H1 (cell line): Measurements from ENCODE around the gene MGAT5. TPM values are rescaled to one million over a fixed set of nuclear protein-coding genes. Genes with fewer than 3 reads are reported as not detected.

Source experiments
- CTCF ChIA-PET: fragments of 300-600 bp; sonication (Branson Sonifier 250); formaldehyde crosslinking; loops from one replicate; lab custom pipeline; 2021; ENCODE audit not compliant: partially characterized antibody; lab: Charles Lee
- POLR2A ChIA-PET: fragments of 300-600 bp; sonication (Branson Sonifier 250); formaldehyde crosslinking; loops from one replicate; lab custom pipeline; 2021; ENCODE audit warnings: inconsistent platforms; ENCODE audit not compliant: partially characterized antibody; lab: Charles Lee
- DNase-seq, 2 experiments: peaks; one replicate each; pipeline versions ENCODE4 v3.0.0 to v3.0.0-alpha.2; 2010 to 2022; ENCODE audit warnings: low spot score in 2 of 2, low read depth in 1 of 2, mixed read lengths in 1 of 2
- FAIRE-seq: peaks from 2 replicates; lab custom pipeline; 2011; peaks lifted over from hg19 to GRCh38; lab: Jason Lieb, UNC
- H2AFZ ChIP-seq: 2 replicates; pipeline ENCODE4 v1.8.1; 2012; ENCODE audit warnings: low read length, inconsistent platforms
- H2AK5ac ChIP-seq: 2 replicates; pipeline ENCODE4 v1.6.1; 2013; ENCODE audit warnings: low read depth, low read length
- H2BK120ac ChIP-seq: replicated peaks from 2 replicates; pipeline ENCODE3; 2013; ENCODE audit warnings: low read depth, low read length, inconsistent platforms
- H2BK12ac ChIP-seq: 2 replicates; pipeline ENCODE4 v1.6.1; 2013; ENCODE audit warnings: low read depth, low read length
- H2BK15ac ChIP-seq: 2 replicates; pipeline ENCODE4 v1.6.1; 2013; ENCODE audit warnings: low read length
- H2BK20ac ChIP-seq: 2 replicates; pipeline ENCODE4 v1.6.1; 2013; ENCODE audit warnings: low read length
- H2BK5ac ChIP-seq: 2 replicates; pipeline ENCODE4 v1.6.1; 2013; ENCODE audit warnings: low read depth, low read length
- H3K14ac ChIP-seq: 2 replicates; pipeline ENCODE4 v1.6.1; 2013; ENCODE audit warnings: inconsistent platforms; ENCODE audit not compliant: insufficient read length
- H3K18ac ChIP-seq: 2 replicates; pipeline ENCODE4 v1.6.1; 2013; ENCODE audit warnings: low read length; ENCODE audit errors: extremely low read depth
- H3K23ac ChIP-seq: 2 replicates; pipeline ENCODE4 v1.6.1; 2013; ENCODE audit warnings: inconsistent platforms; ENCODE audit not compliant: insufficient read length
- H3K23me2 ChIP-seq: 2 replicates; pipeline ENCODE4 v1.6.1; 2013; ENCODE audit warnings: low read depth, low read length
- H3K27ac ChIP-seq: 2 replicates; pipeline ENCODE4 v1.6.1; 2011; ENCODE audit warnings: low read depth, low read length, inconsistent platforms
- H3K27me3 ChIP-seq, 4 experiments: replicated peaks in 1 of 4; 1 replicate in 1 of 4; 2 replicates in 3 of 4; pipeline versions ENCODE4 v1.6.1 to v1.8.1; 2011 to 2013; ENCODE audit warnings: low read length in 3 of 4, mild to moderate bottlenecking in 3 of 4, inconsistent platforms in 2 of 4, mixed read lengths in 2 of 4, moderate library complexity in 1 of 4; ENCODE audit not compliant: control insufficient read depth in 3 of 4, insufficient read depth in 3 of 4; ENCODE audit errors: extremely low read depth in 1 of 4
- H3K36me3 ChIP-seq, 4 experiments: 2 replicates each; pipeline versions ENCODE4 v1.6.1 to v1.8.1; 2011 to 2013; ENCODE audit warnings: mild to moderate bottlenecking in 4 of 4, low read length in 3 of 4, moderate library complexity in 2 of 4, control low read depth in 1 of 4, inconsistent platforms in 1 of 4; ENCODE audit not compliant: insufficient read depth in 4 of 4, control insufficient read depth in 2 of 4
- H3K4ac ChIP-seq: replicated peaks from 2 replicates; pipeline ENCODE3; 2013; ENCODE audit warnings: low read length, low read depth, mixed read lengths, inconsistent platforms; ENCODE audit not compliant: insufficient read length
- H3K4me1 ChIP-seq, 4 experiments: replicated peaks in 1 of 4; 1 replicate in 1 of 4; 2 replicates in 3 of 4; pipeline versions ENCODE4 v1.6.1 to v1.8.1; 2011 to 2013; ENCODE audit warnings: low read length in 3 of 4, inconsistent platforms in 2 of 4, mixed read lengths in 1 of 4; ENCODE audit not compliant: insufficient read depth in 4 of 4, control insufficient read depth in 3 of 4
- H3K4me2 ChIP-seq, 2 experiments: 2 replicates each; pipeline versions ENCODE4 v1.6.1 to v1.8.1; 2011 to 2013; ENCODE audit warnings: low read depth in 2 of 2, low read length in 2 of 2, control low read depth in 1 of 2, inconsistent platforms in 1 of 2, mild to moderate bottlenecking in 1 of 2; ENCODE audit not compliant: insufficient read depth in 1 of 2
- H3K4me3 ChIP-seq, 4 experiments: fragments of 200-600, 300-600 bp in 1 of 4; sonication (generic), shearing (Covaris generic), sonication (Bioruptor Twin) in 1 of 4; 2 replicates each; pipeline versions ENCODE4 v1.5.1 to v1.8.1; 2011 to 2016; ENCODE audit warnings: low read length in 4 of 4, low read depth in 3 of 4, control low read depth in 2 of 4, inconsistent platforms in 2 of 4, mild to moderate bottlenecking in 2 of 4, mixed read lengths in 1 of 4, moderate library complexity in 1 of 4; ENCODE audit not compliant: insufficient read depth in 2 of 4; ENCODE audit errors: extremely low read depth in 1 of 4
- H3K56ac ChIP-seq: replicated peaks from 2 replicates; pipeline ENCODE3; 2013; ENCODE audit warnings: low read depth, mild to moderate bottlenecking, mixed read lengths, low read length, inconsistent platforms; ENCODE audit not compliant: insufficient read length
- H3K79me1 ChIP-seq: 2 replicates; pipeline ENCODE4 v1.6.1; 2013; ENCODE audit warnings: low read depth, low read length, control low read depth
- H3K79me2 ChIP-seq, 2 experiments: 2 replicates each; pipeline versions ENCODE4 v1.6.1 to v1.8.1; 2012 to 2013; ENCODE audit warnings: low read length in 2 of 2, mild to moderate bottlenecking in 2 of 2, inconsistent platforms in 1 of 2; ENCODE audit not compliant: insufficient read depth in 2 of 2, control insufficient read depth in 1 of 2
- H3K9ac ChIP-seq, 4 experiments: replicated peaks in 1 of 4; 1 replicate in 1 of 4; 2 replicates in 3 of 4; pipeline versions ENCODE4 v1.6.1 to v1.8.1; 2011 to 2013; ENCODE audit warnings: low read depth in 3 of 4, low read length in 3 of 4, control low read depth in 2 of 4, mild to moderate bottlenecking in 2 of 4, moderate library complexity in 2 of 4, inconsistent platforms in 1 of 4; ENCODE audit errors: extremely low read depth in 1 of 4
- H3K9me3 ChIP-seq, 2 experiments: 2 replicates each; pipeline versions ENCODE4 v1.6.1 to v1.8.1; 2012 to 2013; ENCODE audit warnings: mild to moderate bottlenecking in 2 of 2, moderate library complexity in 2 of 2, control low read depth in 1 of 2, inconsistent platforms in 1 of 2, low read depth in 1 of 2, low read length in 1 of 2, mixed read lengths in 1 of 2; ENCODE audit not compliant: insufficient read depth in 2 of 2
- H4K20me1 ChIP-seq, 2 experiments: replicated peaks in 1 of 2; 2 replicates each; pipeline versions ENCODE3 to v1.8.1; 2011 to 2013; ENCODE audit warnings: inconsistent platforms in 2 of 2, low read length in 2 of 2, mild to moderate bottlenecking in 1 of 2; ENCODE audit not compliant: insufficient read depth in 2 of 2, control insufficient read depth in 1 of 2
- H4K5ac ChIP-seq: 2 replicates; pipeline ENCODE4 v1.6.1; 2013; ENCODE audit warnings: low read length, low read depth, mixed read lengths, inconsistent platforms; ENCODE audit not compliant: insufficient read length
- H4K8ac ChIP-seq: 2 replicates; pipeline ENCODE4 v1.8.0; 2013; ENCODE audit warnings: mild to moderate bottlenecking, moderate library complexity, low read length, inconsistent platforms; ENCODE audit not compliant: insufficient read depth; ENCODE audit errors: extremely low read depth
- H4K91ac ChIP-seq: replicated peaks from 2 replicates; pipeline ENCODE3; 2013; ENCODE audit warnings: low read length, mixed read lengths, inconsistent platforms; ENCODE audit not compliant: insufficient read length
- POLR2A ChIP-seq, 2 experiments: IDR thresholded peaks; 1 replicate in 1 of 2; 2 replicates in 1 of 2; pipeline ENCODE4 v1.6.1; 2011; ENCODE audit warnings: low read depth in 2 of 2, low read length in 2 of 2, mild to moderate bottlenecking in 2 of 2; ENCODE audit errors: control extremely low read depth in 1 of 2
- WGBS, 2 experiments: shearing (Covaris generic) in 1 of 2; methylation state at CpG; one replicate each; pipeline versions ENCODE4 v1.1.6 to v1.1.7; 2013 to 2015; ENCODE audit warnings: low lambda C conversion rate in 2 of 2, mixed read lengths in 2 of 2, inconsistent platforms in 1 of 2, low coverage in 1 of 2, missing lambda C conversion rate in 1 of 2; ENCODE audit not compliant: insufficient replicate concordance in 2 of 2, insufficient coverage in 1 of 2, insufficient read length in 1 of 2; ENCODE audit errors: extremely low coverage in 1 of 2, missing lambda C conversion rate in 1 of 2; 5-methylcytosine and 5-hydroxymethylcytosine counted together
- polyA plus RNA-seq, 7 experiments: library from polyadenylated mRNA; depleted of rRNA in 3 of 7; stranded (reverse) in 5 of 7; unstranded in 2 of 7; fragments of >200 nt in 5 of 7; fragments of 200-250 nt in 2 of 7; gene quantifications; 1 replicate in 5 of 7; 2 replicates in 1 of 7; 4 replicates in 1 of 7; pipeline versions ENCODE4 v1.2.1 to v1.2.3, GENCODE V29; 2011 to 2013; ENCODE audit warnings: missing spikeins in 2 of 7, mixed read lengths in 2 of 7
- total RNA-seq: library from RNA; stranded (reverse); fragmentation: NEBNext Ultra II Directional; extraction: Animal tissue kit (Norgen Biotek cat#: 25700); gene quantifications from 2 replicates; pipeline ENCODE4 v1.2.1, GENCODE V29; 2021

The MGAT5 gene
- total and polyA plus RNA-seq, 2 of the 8 experiments (the other 6 are each of a cell fraction or from before 2014, with no cell fraction given) = 11.2 to 49.2 TPM

- Histone ChIP-seq H3K36me3 (no peaks in the 10 kb centered on the region), H2BK120ac (no peak overlapping the region), H3K4me1 (peaks cover 7 to 18% (median 11%) of the 10 kb centered on the region in 4 experiments; a peak in 5 of 7 replicates), H4K20me1 (peaks cover 2 to 6% of the 10 kb centered on the region in 2 experiments), H2BK20ac (no peak overlapping the region), H3K14ac (no peak overlapping the region), H4K8ac (no peak overlapping the region), H2AK5ac (no peak overlapping the region), H3K79me2 (peaks cover 0 to 73% of the 10 kb centered on the region in 2 experiments; a peak in 3 of 4 replicates), H2AFZ (no peak overlapping the region), H3K23ac (no peak overlapping the region), H3K18ac (no peak overlapping the region), H3K4ac (no peak overlapping the region), H3K4me3 (no peak overlapping the region), H2BK15ac (no peak overlapping the region), H4K91ac (no peak overlapping the region), H3K23me2 (0 out of 2 replicates have a peak, but pooled peaks cover 3% of the 10 kb centered on the region), H3K9me3 (no peaks in the 10 kb centered on the region), H3K9ac (no peak overlapping the region), H2BK12ac (no peak overlapping the region), H2BK5ac (no peak overlapping the region), H3K27me3 (no peaks in the 10 kb centered on the region), H4K5ac (no peak overlapping the region), H3K27ac (no peak overlapping the region), H3K4me2 (no peak overlapping the region), H3K79me1 (peaks cover 6% of the 10 kb centered on the region), H3K56ac (no peak overlapping the region)
- 90% methylated on average over 8 of the region's 8 CpGs; no CpG with 5 or more reads in 1 of the 2 experiments for WGBS, 2 experiments
- CTCF ChIA-PET = interaction anchor here (0.8 to 2.7 kb wide), 5 partner anchors 8 to 98 kb away, joined by 3 to 13 read pairs (median 8); no protein-coding TSS in a partner anchor
- FAIRE-seq (no peak), DNase-seq (no peak)
- TF ChIP-seq POLR2A (IDR thresholded peaks at IDR 0.05; ENCODE audit: control extremely low read depth in 1 of 2, low read depth in 2 of 2, low read length in 2 of 2) = no peak
- POLR2A ChIA-PET = no interaction called here
Measured at GRCh38 chr2:134216152-134216829, 37.6 kb upstream of the MGAT5 start.
